IMR-90 (cell line): ENCODE data around the gene CADM1. TPM values are rescaled to one million over a fixed set of nuclear protein-coding genes. Genes with fewer than 3 reads are reported as not detected.

ENCODE experiments used
- ATAC-seq: fragments of 200-7000 bp; cut with Tn5 transposase; 2 replicates; pipeline ENCODE4 v1.9.1; 2020; ENCODE audit warnings: low read depth, mild to moderate bottlenecking, moderate library complexity
- BruUV-seq: library from RNA; stranded (reverse); fragments of 400-500 nt; replicated peaks from 2 replicates; lab custom pipeline; 2021; lab: Mats Ljungman, UMichigan
- CTCF ChIA-PET: fragments of 300-600 bp; formaldehyde crosslinking; extraction: SDS; loops from one replicate; lab custom pipeline; 2021; ENCODE audit warnings: antibody characterized with exemption; lab: Yijun Ruan, JAX
- POLR2A ChIA-PET: fragments of 300-600 bp; sonication (Branson Sonifier 250); formaldehyde crosslinking; loops from one replicate; lab custom pipeline; 2022; ENCODE audit warnings: antibody characterized with exemption; ENCODE audit not compliant: unreplicated experiment; lab: Charles Lee
- DNase-seq: peaks from one replicate; pipeline ENCODE4 v3.0.0; 2013
- H2AFZ ChIP-seq: replicated peaks from 2 replicates; pipeline ENCODE3; 2013; ENCODE audit warnings: low read length, mild to moderate bottlenecking; ENCODE audit not compliant: poor library complexity
- H2AK5ac ChIP-seq: 2 replicates; pipeline ENCODE4 v1.6.1; 2013; ENCODE audit warnings: low read depth, low read length, inconsistent platforms
- H2AK9ac ChIP-seq: replicated peaks from 2 replicates; pipeline ENCODE3; 2013; ENCODE audit warnings: mild to moderate bottlenecking, low read depth, low read length, moderate library complexity; ENCODE audit not compliant: poor library complexity
- H2BK120ac ChIP-seq: 2 replicates; pipeline ENCODE4 v1.6.1; 2013; ENCODE audit warnings: low read depth, low read length, inconsistent platforms
- H2BK15ac ChIP-seq: 3 replicates; pipeline ENCODE4 v1.6.1; 2013; ENCODE audit warnings: low read depth, low read length, inconsistent platforms
- H2BK20ac ChIP-seq: 2 replicates; pipeline ENCODE4 v1.6.1; 2013; ENCODE audit warnings: low read depth, mild to moderate bottlenecking, inconsistent platforms, low read length, moderate library complexity
- H2BK5ac ChIP-seq: 2 replicates; pipeline ENCODE4 v1.6.1; 2013; ENCODE audit warnings: mild to moderate bottlenecking, low read depth, low read length, inconsistent platforms; ENCODE audit not compliant: poor library complexity, severe bottlenecking
- H3K14ac ChIP-seq: replicated peaks from 2 replicates; pipeline ENCODE4 v1.6.1; 2013; ENCODE audit warnings: low read depth, low read length, inconsistent platforms
- H3K18ac ChIP-seq: 2 replicates; pipeline ENCODE4 v1.6.1; 2013; ENCODE audit warnings: low read depth, low read length, control low read depth
- H3K23ac ChIP-seq: 2 replicates; pipeline ENCODE4 v1.6.1; 2013; ENCODE audit warnings: low read depth, low read length, inconsistent platforms
- H3K27ac ChIP-seq: 2 replicates; pipeline ENCODE4 v1.5.1; 2013; ENCODE audit warnings: mild to moderate bottlenecking, control low read depth, low read length; ENCODE audit not compliant: insufficient read depth
- H3K27me3 ChIP-seq: 2 replicates; pipeline ENCODE4 v1.6.1; 2013; ENCODE audit warnings: low read length; ENCODE audit not compliant: control insufficient read depth, insufficient read depth
- H3K36me3 ChIP-seq: 2 replicates; pipeline ENCODE4 v1.6.1; 2013; ENCODE audit warnings: low read length, mixed read lengths; ENCODE audit not compliant: control insufficient read depth, insufficient read depth
- H3K4ac ChIP-seq: 2 replicates; pipeline ENCODE4 v1.6.1; 2013; ENCODE audit warnings: low read depth, low read length, inconsistent platforms
- H3K4me1 ChIP-seq: 2 replicates; pipeline ENCODE4 v1.6.1; 2013; ENCODE audit warnings: low read length, mixed read lengths; ENCODE audit not compliant: control insufficient read depth, insufficient read depth
- H3K4me2 ChIP-seq: 2 replicates; pipeline ENCODE4 v1.6.1; 2013; ENCODE audit warnings: low read depth, mild to moderate bottlenecking, control low read depth, low read length, moderate library complexity
- H3K4me3 ChIP-seq: 2 replicates; pipeline ENCODE4 v1.5.1; 2013; ENCODE audit warnings: low read depth, mild to moderate bottlenecking, control low read depth, low read length, moderate library complexity; ENCODE audit not compliant: insufficient read depth
- H3K56ac ChIP-seq: 2 replicates; pipeline ENCODE4 v1.6.1; 2013; ENCODE audit warnings: low read length, inconsistent platforms; ENCODE audit not compliant: insufficient read depth; ENCODE audit errors: extremely low read depth
- H3K79me1 ChIP-seq, 2 experiments: 2 replicates each; pipeline ENCODE4 v1.6.1; 2013; ENCODE audit warnings: low read length in 2 of 2, inconsistent platforms in 1 of 2, low read depth in 1 of 2
- H3K9ac ChIP-seq: 2 replicates; pipeline ENCODE4 v1.6.1; 2013; ENCODE audit warnings: low read depth, low read length, control low read depth
- H3K9me1 ChIP-seq: 2 replicates; pipeline ENCODE4 v1.6.1; 2013; ENCODE audit warnings: low read length, inconsistent platforms; ENCODE audit not compliant: insufficient read depth
- H3K9me3 ChIP-seq: 2 replicates; pipeline ENCODE4 v1.6.1; 2013; ENCODE audit warnings: low read length; ENCODE audit not compliant: control insufficient read depth, insufficient read depth
- H4K20me1 ChIP-seq: 2 replicates; pipeline ENCODE4 v1.6.1; 2013; ENCODE audit warnings: low read length, inconsistent platforms; ENCODE audit not compliant: insufficient read depth
- H4K5ac ChIP-seq: 2 replicates; pipeline ENCODE4 v1.6.1; 2013; ENCODE audit warnings: mild to moderate bottlenecking, low read depth, low read length, control low read depth
- H4K8ac ChIP-seq, 2 experiments: 2 replicates each; pipeline ENCODE4 v1.6.1; 2013; ENCODE audit warnings: low read depth in 2 of 2, low read length in 2 of 2, control low read depth in 1 of 2, inconsistent platforms in 1 of 2
- H4K91ac ChIP-seq: 2 replicates; pipeline ENCODE4 v1.6.1; 2013; ENCODE audit warnings: low read depth, low read length, inconsistent platforms; ENCODE audit not compliant: insufficient read depth
- BHLHE40 ChIP-seq: fragments of 150-350 bp; IDR thresholded peaks from 2 replicates; pipeline ENCODE4 v1.6.1; 2016; ENCODE audit warnings: mild to moderate bottlenecking, low read depth, low read length
- CEBPB ChIP-seq: IDR thresholded peaks from 2 replicates; pipeline ENCODE4 v1.6.1; 2012; ENCODE audit warnings: low read depth, low read length, improper control_type of control experiment
- CHD1 ChIP-seq: IDR thresholded peaks from 2 replicates; pipeline ENCODE4 v1.6.1; 2012; ENCODE audit warnings: low read depth, low read length, improper control_type of control experiment
- CTCF ChIP-seq: conservative IDR thresholded peaks from 2 replicates; pipeline ENCODE4 v1.5.1; 2012; ENCODE audit warnings: mild to moderate bottlenecking, low read depth, low read length, improper control_type of control experiment
- ELK1 ChIP-seq: fragments of 150-350 bp; IDR thresholded peaks from 2 replicates; pipeline ENCODE4 v1.6.1; 2016; ENCODE audit warnings: low read depth, mild to moderate bottlenecking, low read length, moderate library complexity, borderline replicate concordance
- FOS ChIP-seq: fragments of 150-350 bp; IDR thresholded peaks from 2 replicates; pipeline ENCODE4 v1.6.1; 2016; ENCODE audit warnings: low read depth, low read length
- MAFK ChIP-seq: IDR thresholded peaks from 2 replicates; pipeline ENCODE4 v1.6.1; 2012; ENCODE audit warnings: low read depth, low read length, improper control_type of control experiment
- MAZ ChIP-seq: IDR thresholded peaks from 2 replicates; pipeline ENCODE4 v1.6.1; 2012; ENCODE audit warnings: low read depth, mild to moderate bottlenecking, low read length, improper control_type of control experiment, moderate library complexity, borderline replicate concordance
- MXI1 ChIP-seq: IDR thresholded peaks from 2 replicates; pipeline ENCODE4 v1.6.1; 2012; ENCODE audit warnings: low read depth, mild to moderate bottlenecking, low read length, moderate library complexity, borderline replicate concordance
- NFE2L2 ChIP-seq: fragments of 150-350 bp; IDR thresholded peaks from 2 replicates; pipeline ENCODE4 v1.6.1; 2016; ENCODE audit warnings: low read depth, mild to moderate bottlenecking, low read length
- POLR2A ChIP-seq: IDR thresholded peaks from 2 replicates; pipeline ENCODE4 v1.6.1; 2012; ENCODE audit warnings: mild to moderate bottlenecking, low read depth, low read length
- RCOR1 ChIP-seq: IDR thresholded peaks from 2 replicates; pipeline ENCODE4 v1.6.1; 2012; ENCODE audit warnings: mild to moderate bottlenecking, low read length, improper control_type of control experiment; ENCODE audit not compliant: insufficient replicate concordance
- RFX5 ChIP-seq: IDR thresholded peaks from 2 replicates; pipeline ENCODE4 v1.8.0; 2012; ENCODE audit warnings: low read depth, mild to moderate bottlenecking, low read length, moderate library complexity
- SMC3 ChIP-seq: fragments of 150-350 bp; IDR thresholded peaks from 2 replicates; pipeline ENCODE4 v1.6.1; 2016; ENCODE audit warnings: low read depth, mild to moderate bottlenecking, antibody characterized with exemption, low read length, moderate library complexity
- USF2 ChIP-seq: fragments of 150-350 bp; IDR thresholded peaks from 2 replicates; pipeline ENCODE4 v1.6.1; 2017; ENCODE audit warnings: mild to moderate bottlenecking, antibody characterized with exemption, low read length, low read depth
- WGBS, 2 experiments: methylation state at CpG; one replicate each; pipeline versions ENCODE4 v1.1.5 to v1.1.7; 2013; ENCODE audit warnings: missing lambda C conversion rate in 2 of 2; ENCODE audit not compliant: insufficient read length in 1 of 2; ENCODE audit errors: extremely low coverage in 2 of 2; 5-methylcytosine and 5-hydroxymethylcytosine counted together
- dilution Hi-C: fragments of 300-500 bp; cut with HindIII; formaldehyde crosslinking; loops from one replicate; pipeline ENCODE4 v1.14.3; 2018; ENCODE audit warnings: low sequenced_read_pairs; ENCODE audit not compliant: unreplicated experiment
- in situ Hi-C: fragments of 300-500 bp; cut with MboI; formaldehyde crosslinking; loops from 3 replicates; pipeline ENCODE4 v1.14.3; 2019; ENCODE audit warnings: low sequenced_read_pairs, inconsistent platforms, mixed read lengths
- intact Hi-C: fragments of 100-400 bp; cut with micrococcal nuclease; formaldehyde crosslinking; loops from 2 replicates; pipeline ENCODE4 v1.10.0; 2022
- polyA plus RNA-seq, 3 experiments: library from polyadenylated mRNA; depleted of rRNA; stranded (reverse); fragments of >200 nt; gene quantifications; 2 replicates each; pipeline ENCODE4 v1.2.3, GENCODE V29; 2012; ENCODE audit warnings: low replicate concordance in 1 of 3
- total RNA-seq: library from RNA; depleted of rRNA; stranded (reverse); fragments of >200 nt; gene quantifications from 2 replicates; pipeline ENCODE4 v1.2.3, GENCODE V29; 2012

The CADM1 gene
- total and polyA plus RNA-seq, 2 of the 4 experiments (the other 2 are of a cell fraction), result 28.8 to 77.1 TPM

- CTCF ChIA-PET, result interaction anchor here (0.7 to 0.8 kb wide), 2 partner anchors 9 to 12 kb away, joined by 3 read pairs; no protein-coding TSS in a partner anchor
These were observed 335.0 kb downstream of the CADM1 start for GRCh38 chr11:115169251-115169650.

More at GRCh38 chr11:115169251-115169650, 335.0 kb downstream of the CADM1 start:
- Histone ChIP-seq H3K4me1 (peaks cover 2% of the 10 kb centered on the region; the same call in 1 of the 2 replicates), H2BK15ac (no peak overlapping the region), H3K18ac (no peak overlapping the region), H3K27ac (no peak overlapping the region), H3K14ac (no peak overlapping the region), H4K20me1 (no peaks in the 10 kb centered on the region), H3K56ac (no peak overlapping the region), H4K5ac (no peak overlapping the region), H2BK20ac (no peak overlapping the region), H2BK5ac (no peak overlapping the region), H3K9me1 (no peaks in the 10 kb centered on the region), H3K27me3 (peaks cover 15% of the 10 kb centered on the region), H2AK9ac (no peak overlapping the region), H3K36me3 (no peaks in the 10 kb centered on the region; the same call in 1 of the 2 replicates), H3K9me3 (no peaks in the 10 kb centered on the region), H3K4me2 (no peak overlapping the region), H2AFZ (no peak overlapping the region), H3K23ac (no peak overlapping the region), H3K9ac (no peak overlapping the region), H2BK120ac (no peak overlapping the region), H3K79me1 (no peaks in the 10 kb centered on the region), H2AK5ac (no peak overlapping the region), H3K4ac (no peak overlapping the region), H4K8ac (no peak overlapping the region), H4K91ac (no peak overlapping the region), H3K4me3 (no peak overlapping the region)
- dilution Hi-C loops, result no loop called here
- in situ Hi-C loops, result no loop called here
- no TSS peak for BruUV-seq
- intact Hi-C loops, result loop anchor here (10.0 kb wide), 1 partner anchor 234 kb away; no protein-coding TSS in a partner anchor
- no CpG with 5 or more reads among the region's 4 CpGs for WGBS, 2 experiments
- no peak for ATAC-seq
- POLR2A ChIA-PET, result no interaction called here
- no peak for DNase-seq
- TF ChIP-seq CTCF (no peak), BHLHE40 (no peak), ELK1 (no peak), CHD1 (no peak), POLR2A (no peak), MAFK (no peak), USF2 (no peak), SMC3 (no peak), MXI1 (no peak), CEBPB (no peak), MAZ (no peak), RFX5 (no peak), NFE2L2 (no peak), RCOR1 (no peak), FOS (no peak)
